HepG2 (cell line): ENCODE measurements around the gene KAZN. TPM values are rescaled to one million over a fixed set of nuclear protein-coding genes. Genes with fewer than 3 reads are reported as not detected.
A peak's percentile ranks its signal among the peaks of the same experiment; 100 is the strongest.

ENCODE experiments used
- ATAC-seq: fragments of 200-7000 bp; cut with Tn5 transposase; 3 replicates; pipeline ENCODE4 v1.9.1; 2020; ENCODE audit warnings: mild to moderate bottlenecking, moderate library complexity
- BruUV-seq: library from RNA; stranded (reverse); fragments of 400-500 nt; replicated peaks from 2 replicates; lab custom pipeline; 2021; lab: Mats Ljungman, UMichigan
- CTCF ChIA-PET: fragments of 300-600 bp; formaldehyde crosslinking; extraction: SDS; loops from one replicate; lab custom pipeline; 2021; ENCODE audit warnings: low total read pairs, inconsistent platforms, low intra/inter-chr PET ratio; lab: Yijun Ruan, JAX
- POLR2A ChIA-PET: fragments of 350-600 bp; sonication (Branson Sonifier 250); formaldehyde crosslinking; loops from one replicate; lab custom pipeline; 2020; ENCODE audit warnings: antibody characterized with exemption, inconsistent platforms; lab: Yijun Ruan, JAX
- DNase-seq: peaks from one replicate; pipeline ENCODE4 v3.0.0-alpha.2; 2015; ENCODE audit warnings: low spot score
- FAIRE-seq: peaks from 3 replicates; lab custom pipeline; 2011; peaks lifted over from hg19 to GRCh38; lab: Jason Lieb, UNC
- H2AFZ ChIP-seq: one replicate; pipeline ENCODE4 v1.6.1; 2011; ENCODE audit warnings: low read length, inconsistent platforms
- H3K27ac ChIP-seq: fragments of 300-600 bp; 3 replicates; pipeline ENCODE4 v1.8.0; 2011; ENCODE audit warnings: mixed run types, mild to moderate bottlenecking, mixed read lengths, low read length, inconsistent platforms; ENCODE audit not compliant: insufficient read depth; ENCODE audit errors: extremely low read length
- H3K27me3 ChIP-seq, 2 experiments: fragments of 200-600 bp in 1 of 2; 2 replicates in 1 of 2; 3 replicates in 1 of 2; pipeline versions ENCODE4 v1.6.0 to v1.8.0; 2011; ENCODE audit warnings: low read length in 2 of 2, mild to moderate bottlenecking in 2 of 2, moderate library complexity in 2 of 2, inconsistent platforms in 1 of 2; ENCODE audit not compliant: insufficient read depth in 2 of 2, control insufficient read depth in 1 of 2
- H3K36me3 ChIP-seq, 2 experiments: fragments of 200-600 bp in 1 of 2; replicated peaks in 1 of 2; 2 replicates in 1 of 2; 3 replicates in 1 of 2; pipeline versions ENCODE4 v1.5.1 to v1.8.0; 2011; ENCODE audit warnings: low read length in 2 of 2, inconsistent platforms in 1 of 2; ENCODE audit not compliant: insufficient read depth in 2 of 2, control insufficient read depth in 1 of 2
- H3K4me1 ChIP-seq: 2 replicates; pipeline ENCODE4 v1.5.1; 2012; ENCODE audit warnings: low read length, inconsistent platforms; ENCODE audit not compliant: insufficient read depth
- H3K4me2 ChIP-seq: 2 replicates; pipeline ENCODE4 v1.6.0; 2011; ENCODE audit warnings: low read depth, low read length, inconsistent platforms
- H3K4me3 ChIP-seq, 3 experiments: fragments of 200-600 bp in 1 of 3; sonication (generic), shearing (Covaris generic) in 1 of 3; replicated peaks in 1 of 3; 2 replicates each; pipeline ENCODE4 v1.5.1; 2011 to 2016; ENCODE audit warnings: low read length in 3 of 3, inconsistent platforms in 2 of 3, low read depth in 2 of 3, mild to moderate bottlenecking in 2 of 3, control low read depth in 1 of 3, mixed read lengths in 1 of 3; ENCODE audit not compliant: insufficient read depth in 1 of 3
- H3K79me2 ChIP-seq: one replicate; pipeline ENCODE4 v1.6.1; 2011; ENCODE audit warnings: low read length, inconsistent platforms; ENCODE audit not compliant: insufficient read depth
- H3K9ac ChIP-seq: 2 replicates; pipeline ENCODE4 v1.6.0; 2011; ENCODE audit warnings: mild to moderate bottlenecking, low read depth, low read length, inconsistent platforms; ENCODE audit not compliant: insufficient read depth
- H3K9me3 ChIP-seq: 2 replicates; pipeline ENCODE4 v1.5.1; 2012; ENCODE audit warnings: mild to moderate bottlenecking, low read length
- H4K20me1 ChIP-seq: 2 replicates; pipeline ENCODE4 v1.6.0; 2011; ENCODE audit warnings: inconsistent platforms, mild to moderate bottlenecking, low read length, moderate library complexity; ENCODE audit not compliant: insufficient read depth
- ZBTB38 ChIP-seq: sonication (generic); formaldehyde crosslinking; IDR thresholded peaks from 2 replicates; pipeline ENCODE4 v1.5.1; 2020; ENCODE audit warnings: mild to moderate bottlenecking, missing genetic modification reagents
- WGBS: methylation state at CpG from one replicate; pipeline ENCODE4 v1.1.6; 2017; ENCODE audit warnings: low lambda C conversion rate; 5-methylcytosine and 5-hydroxymethylcytosine counted together
- in situ Hi-C: cut with HindIII; loops from 2 replicates; pipeline ENCODE4 v1.10.0; 2017; ENCODE audit warnings: low pct_unique_long_range_greater_than_20kb; ENCODE audit not compliant: extremely low pct_ligation_motif_present
- intact Hi-C: fragments of 100-400 bp; cut with micrococcal nuclease; formaldehyde crosslinking; loops from one replicate; pipeline ENCODE4 v1.10.0; 2022; ENCODE audit not compliant: unreplicated experiment
- polyA plus RNA-seq, 8 experiments: library from polyadenylated mRNA; depleted of rRNA in 3 of 8; stranded (reverse) in 7 of 8; unstranded in 1 of 8; fragments of >200 nt; fragmentation: Illumina TruSeq in 4 of 8; extraction: Trizol in 4 of 8; gene quantifications; 2 replicates each; pipeline versions ENCODE4 v1.2.1 to v1.2.3, GENCODE V29; 2011 to 2016; ENCODE audit warnings: low read depth in 4 of 8, missing spikeins in 1 of 8, mixed read lengths in 1 of 8; ENCODE audit not compliant: insufficient read depth in 1 of 8
- total RNA-seq, 5 experiments: library from RNA; depleted of rRNA; stranded (reverse); fragments of >200 nt; fragmentation: Illumina TruSeq; extraction: Trizol; gene quantifications; 2 replicates each; pipeline ENCODE4 v1.2.3, GENCODE V29; 2016; ENCODE audit warnings: low read depth in 1 of 5
- TF ChIP-seq, protein P1 (sequence below): IDR thresholded peaks from 2 replicates; pipeline ENCODE4 v1.6.1; 2016; ENCODE audit warnings: low read depth, borderline replicate concordance
- TF ChIP-seq, protein P2 (sequence below): sonication (generic); formaldehyde crosslinking; IDR thresholded peaks from 2 replicates; pipeline ENCODE4 v1.5.0; 2020; ENCODE audit warnings: missing genetic modification reagents, mild to moderate bottlenecking, borderline replicate concordance
- TF ChIP-seq, protein P3 (sequence below): sonication (generic); formaldehyde crosslinking; IDR thresholded peaks from 2 replicates; pipeline ENCODE4 v1.5.1; 2020; ENCODE audit warnings: mild to moderate bottlenecking, missing genetic modification reagents, moderate library complexity
- TF ChIP-seq, protein P4 (sequence below): sonication (generic); formaldehyde crosslinking; IDR thresholded peaks from 2 replicates; pipeline ENCODE4 v1.5.0; 2020; ENCODE audit warnings: missing genetic modification reagents, mild to moderate bottlenecking, borderline replicate concordance

KAZN gene
- total and polyA plus RNA-seq, 2 of the 13 experiments (the other 11 are each of a cell fraction or from before 2014, with no cell fraction given) = 10.4 to 13.5 TPM

DNA sequence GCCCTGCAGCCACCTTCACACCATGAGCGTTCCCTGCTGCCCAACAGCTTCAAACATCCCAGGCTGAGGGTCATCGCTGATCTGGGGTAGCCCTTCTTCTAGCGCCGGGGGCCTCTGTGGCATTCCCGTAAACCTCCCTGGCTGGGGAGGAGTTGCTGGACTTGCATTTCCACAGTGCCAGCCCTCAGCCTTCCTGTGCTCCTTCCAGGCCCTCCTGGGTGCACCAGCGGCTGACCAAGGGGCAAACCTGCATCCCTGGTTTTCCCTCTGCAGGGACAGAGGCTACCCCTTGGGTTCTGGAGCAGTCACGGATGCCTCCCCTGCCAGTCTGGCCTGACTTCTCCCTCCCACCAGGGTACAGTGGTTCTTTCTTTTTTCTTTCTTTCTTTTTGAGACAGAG is 336.4 kb downstream of the KAZN start:
- H3K27me3 ChIP-seq = no peaks in the 10 kb centered on the region
- TF ChIP-seq, protein P1, sequence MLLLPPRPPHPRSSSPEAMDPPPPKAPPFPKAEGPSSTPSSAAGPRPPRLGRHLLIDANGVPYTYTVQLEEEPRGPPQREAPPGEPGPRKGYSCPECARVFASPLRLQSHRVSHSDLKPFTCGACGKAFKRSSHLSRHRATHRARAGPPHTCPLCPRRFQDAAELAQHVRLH (CRISPR knock-in tag) = no peak
- peak; percentile 56; the same call in 1 of the 2 replicates for TF ChIP-seq ZBTB38
- TF ChIP-seq, protein P2, sequence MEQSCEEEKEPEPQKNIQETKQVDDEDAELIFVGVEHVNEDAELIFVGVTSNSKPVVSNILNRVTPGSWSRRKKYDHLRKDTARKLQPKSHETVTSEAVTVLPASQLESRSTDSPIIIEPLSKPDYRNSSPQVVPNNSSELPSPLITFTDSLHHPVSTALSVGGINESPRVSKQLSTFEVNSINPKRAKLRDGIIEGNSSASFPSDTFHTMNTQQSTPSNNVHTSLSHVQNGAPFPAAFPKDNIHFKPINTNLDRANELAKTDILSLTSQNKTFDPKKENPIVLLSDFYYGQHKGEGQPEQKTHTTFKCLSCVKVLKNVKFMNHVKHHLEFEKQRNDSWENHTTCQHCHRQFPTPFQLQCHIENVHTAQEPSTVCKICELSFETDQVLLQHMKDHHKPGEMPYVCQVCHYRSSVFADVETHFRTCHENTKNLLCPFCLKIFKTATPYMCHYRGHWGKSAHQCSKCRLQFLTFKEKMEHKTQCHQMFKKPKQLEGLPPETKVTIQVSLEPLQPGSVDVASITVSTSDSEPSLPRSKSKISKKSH (CRISPR knock-in tag) = peak; percentile 35; the same call in 1 of the 2 replicates
- TF ChIP-seq, protein P3, sequence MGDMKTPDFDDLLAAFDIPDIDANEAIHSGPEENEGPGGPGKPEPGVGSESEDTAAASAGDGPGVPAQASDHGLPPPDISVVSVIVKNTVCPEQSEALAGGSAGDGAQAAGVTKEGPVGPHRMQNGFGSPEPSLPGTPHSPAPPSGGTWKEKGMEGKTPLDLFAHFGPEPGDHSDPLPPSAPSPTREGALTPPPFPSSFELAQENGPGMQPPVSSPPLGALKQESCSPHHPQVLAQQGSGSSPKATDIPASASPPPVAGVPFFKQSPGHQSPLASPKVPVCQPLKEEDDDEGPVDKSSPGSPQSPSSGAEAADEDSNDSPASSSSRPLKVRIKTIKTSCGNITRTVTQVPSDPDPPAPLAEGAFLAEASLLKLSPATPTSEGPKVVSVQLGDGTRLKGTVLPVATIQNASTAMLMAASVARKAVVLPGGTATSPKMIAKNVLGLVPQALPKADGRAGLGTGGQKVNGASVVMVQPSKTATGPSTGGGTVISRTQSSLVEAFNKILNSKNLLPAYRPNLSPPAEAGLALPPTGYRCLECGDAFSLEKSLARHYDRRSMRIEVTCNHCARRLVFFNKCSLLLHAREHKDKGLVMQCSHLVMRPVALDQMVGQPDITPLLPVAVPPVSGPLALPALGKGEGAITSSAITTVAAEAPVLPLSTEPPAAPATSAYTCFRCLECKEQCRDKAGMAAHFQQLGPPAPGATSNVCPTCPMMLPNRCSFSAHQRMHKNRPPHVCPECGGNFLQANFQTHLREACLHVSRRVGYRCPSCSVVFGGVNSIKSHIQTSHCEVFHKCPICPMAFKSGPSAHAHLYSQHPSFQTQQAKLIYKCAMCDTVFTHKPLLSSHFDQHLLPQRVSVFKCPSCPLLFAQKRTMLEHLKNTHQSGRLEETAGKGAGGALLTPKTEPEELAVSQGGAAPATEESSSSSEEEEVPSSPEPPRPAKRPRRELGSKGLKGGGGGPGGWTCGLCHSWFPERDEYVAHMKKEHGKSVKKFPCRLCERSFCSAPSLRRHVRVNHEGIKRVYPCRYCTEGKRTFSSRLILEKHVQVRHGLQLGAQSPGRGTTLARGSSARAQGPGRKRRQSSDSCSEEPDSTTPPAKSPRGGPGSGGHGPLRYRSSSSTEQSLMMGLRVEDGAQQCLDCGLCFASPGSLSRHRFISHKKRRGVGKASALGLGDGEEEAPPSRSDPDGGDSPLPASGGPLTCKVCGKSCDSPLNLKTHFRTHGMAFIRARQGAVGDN (CRISPR knock-in tag) = peak; percentile 22; the same call in 1 of the 2 replicates
- TF ChIP-seq, protein P4, sequence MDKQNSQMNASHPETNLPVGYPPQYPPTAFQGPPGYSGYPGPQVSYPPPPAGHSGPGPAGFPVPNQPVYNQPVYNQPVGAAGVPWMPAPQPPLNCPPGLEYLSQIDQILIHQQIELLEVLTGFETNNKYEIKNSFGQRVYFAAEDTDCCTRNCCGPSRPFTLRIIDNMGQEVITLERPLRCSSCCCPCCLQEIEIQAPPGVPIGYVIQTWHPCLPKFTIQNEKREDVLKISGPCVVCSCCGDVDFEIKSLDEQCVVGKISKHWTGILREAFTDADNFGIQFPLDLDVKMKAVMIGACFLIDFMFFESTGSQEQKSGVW (CRISPR knock-in tag) = no peak
- WGBS = 86% methylated on average over 5 of the region's 7 CpGs

More for the DNA sequence above, 336.4 kb downstream of the KAZN start:
- Histone ChIP-seq H3K9ac (no peak overlapping the region), H3K4me2 (no peak overlapping the region), H3K9me3 (no peaks in the 10 kb centered on the region), H3K4me1 (peaks cover 77% of the 10 kb centered on the region), H3K4me3 (no peak overlapping the region), H2AFZ (no peak overlapping the region), H3K36me3 (peaks cover 4 to 18% of the 10 kb centered on the region in 2 experiments; a peak in 4 of 5 replicates), H4K20me1 (no peaks in the 10 kb centered on the region), H3K27ac (peak overlapping the region; percentile 31), H3K79me2 (peaks cover 65% of the 10 kb centered on the region)
- no peak for FAIRE-seq
- POLR2A ChIA-PET = no interaction called here
- BruUV-seq = no TSS peak
- intact Hi-C loops = no loop called here
- DNase-seq = no peak
- ATAC-seq = no peak
- CTCF ChIA-PET = no interaction called here
- in situ Hi-C loops = no loop called here
